NCI-H526 treated with DMSO at 0.1 percent for 48 hours (cell line): ENCODE measurements around the gene SPATA33.
A peak's percentile ranks its signal among the peaks of the same experiment; 100 is the strongest.

Experiments used
- DNase-seq: peaks from one replicate; lab custom pipeline; 2025; lab: John Stamatoyannopoulos, UW

SPATA33 gene

DNA sequence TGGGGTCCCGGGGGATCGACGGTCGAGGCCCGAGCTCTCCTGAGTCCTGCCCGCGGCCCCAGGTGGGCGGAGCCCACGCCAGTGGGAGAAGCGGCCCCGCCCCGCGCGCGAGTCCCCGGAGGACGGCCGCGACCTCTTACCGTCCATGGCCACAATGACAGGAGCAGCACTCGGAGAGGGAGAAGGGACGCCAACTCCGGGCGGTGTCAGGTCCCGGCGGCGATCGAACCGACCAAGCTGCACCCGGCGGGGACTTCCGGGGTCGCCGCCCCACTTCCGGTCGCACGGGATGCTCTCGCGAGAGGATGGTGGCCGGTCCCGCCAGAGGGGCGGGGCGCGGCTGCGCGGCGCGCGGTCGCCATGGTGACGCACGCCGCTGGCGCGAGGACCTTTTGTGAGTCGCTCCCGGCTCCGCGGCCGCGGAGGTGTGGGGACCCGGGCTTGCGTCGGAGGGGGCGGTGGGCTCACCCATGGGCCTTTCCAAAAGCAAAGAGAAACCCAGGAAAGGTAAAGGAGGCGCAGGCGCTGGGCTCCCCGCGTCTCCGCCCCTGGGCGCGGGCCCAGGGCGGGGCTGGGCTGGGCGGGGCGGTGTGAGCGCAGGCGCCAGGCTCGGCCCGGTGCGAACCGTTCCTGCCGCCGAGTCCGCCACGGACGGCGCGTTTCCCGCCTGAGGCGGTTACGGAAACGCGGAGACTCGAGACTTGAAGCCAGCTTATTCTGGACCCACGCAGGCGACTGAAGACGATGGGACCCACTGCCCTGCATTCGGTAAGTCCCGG, at the start of gene SPATA33, which contains the start of gene CHMP1A:
SPATA33 (plus strand) TSS at position 395 of the 779 bp plus-strand sequence; CDS start at position 471, 76 bp downstream.
CHMP1A (minus strand) TSS at position 267 of the 779 bp plus-strand sequence; CDS start at position 147, 120 bp downstream.
- peak; percentile 32 for DNase-seq

DNA sequence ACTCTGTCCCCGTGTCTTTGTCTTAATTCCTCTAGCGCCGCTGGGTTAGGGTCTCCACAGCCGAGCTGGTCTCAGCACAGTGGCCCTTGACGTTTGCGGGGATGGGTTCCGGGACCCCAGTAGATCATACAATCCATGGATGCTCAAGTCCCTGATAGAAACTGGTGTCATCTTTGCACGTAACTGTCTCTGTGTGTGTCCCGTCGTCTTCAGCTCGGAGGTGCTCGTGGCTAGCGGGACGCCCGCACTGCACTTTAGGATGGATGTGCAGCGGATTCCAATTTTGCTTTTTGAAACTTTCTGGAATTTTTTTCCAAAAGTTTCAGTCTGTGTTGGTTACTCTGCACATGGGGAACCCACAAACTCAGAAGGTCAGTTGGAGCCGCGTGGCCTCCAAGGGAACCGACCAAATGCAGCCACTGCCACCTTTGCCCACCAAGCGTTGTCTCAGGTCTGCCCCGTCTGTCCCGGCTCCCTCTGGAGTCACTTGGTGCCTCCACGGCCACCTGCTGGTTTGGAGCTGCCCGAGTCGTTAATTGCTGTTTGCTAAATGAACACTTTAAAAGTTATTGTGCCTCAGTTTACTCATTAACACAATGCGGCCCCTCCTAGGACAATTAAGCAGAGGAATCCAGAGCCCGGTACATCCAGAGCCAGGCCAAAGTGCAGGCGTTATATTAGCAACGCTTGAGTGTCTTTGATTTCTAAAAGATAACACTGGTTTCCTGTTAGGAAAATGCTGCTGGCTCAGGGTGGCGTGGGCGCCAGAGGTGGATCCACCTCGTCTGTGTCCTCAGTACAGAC, 49.5 kb upstream of the SPATA33 start:
- DNase-seq, result no peak

DNA sequence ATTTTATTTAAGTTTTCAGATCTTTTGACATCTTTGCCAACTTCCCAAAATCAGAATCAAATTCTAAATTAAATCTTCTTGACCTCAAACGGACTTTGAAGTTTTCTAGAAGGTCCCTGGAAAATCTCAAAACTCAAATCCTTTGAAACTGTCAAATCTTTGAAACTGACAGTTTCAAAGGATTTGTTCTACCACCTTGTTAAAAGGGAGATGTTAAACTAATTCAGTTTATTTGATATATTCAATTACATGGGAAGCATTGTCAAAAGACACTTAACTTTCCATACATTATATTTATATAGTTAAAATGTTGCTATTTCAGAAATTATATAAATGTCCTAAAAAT, 47.6 kb upstream of the SPATA33 start:
- DNase-seq, result no peak

DNA sequence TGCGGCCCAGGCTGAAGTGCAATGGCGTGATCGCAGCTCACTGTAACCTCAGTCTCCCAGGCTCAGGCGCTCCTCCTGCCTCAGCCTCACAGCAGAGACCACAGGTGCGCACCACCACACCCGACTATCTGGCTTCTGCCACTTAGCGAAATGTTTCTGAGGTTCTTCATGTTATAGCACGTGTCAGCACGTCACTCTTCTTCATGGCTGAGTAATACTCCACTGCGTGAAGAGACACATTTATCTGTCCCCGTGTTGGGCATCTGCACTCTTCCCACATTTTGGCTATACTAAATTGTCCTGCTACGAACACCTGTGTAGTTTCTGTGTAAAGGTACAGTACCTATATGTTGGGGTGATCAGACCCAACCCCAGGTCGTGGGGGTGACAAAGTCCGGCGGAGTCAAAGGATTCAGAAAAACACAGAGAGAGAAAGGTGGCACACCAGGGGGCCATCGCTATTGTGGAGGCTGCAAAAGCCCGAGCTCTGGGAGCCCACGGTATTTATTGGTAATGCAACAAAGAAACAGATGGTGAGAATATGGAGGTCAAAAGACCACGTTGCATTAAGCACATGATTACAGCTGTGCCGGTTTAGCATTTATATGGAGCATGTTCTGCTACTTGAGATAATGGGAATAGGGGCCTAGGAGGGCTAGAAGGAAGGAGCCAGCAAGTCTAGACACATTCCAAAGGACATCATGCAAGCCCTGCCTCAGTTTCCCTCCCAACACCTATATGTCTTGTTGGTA, 45.0 kb upstream of the SPATA33 start:
- DNase-seq, result no peak

DNA sequence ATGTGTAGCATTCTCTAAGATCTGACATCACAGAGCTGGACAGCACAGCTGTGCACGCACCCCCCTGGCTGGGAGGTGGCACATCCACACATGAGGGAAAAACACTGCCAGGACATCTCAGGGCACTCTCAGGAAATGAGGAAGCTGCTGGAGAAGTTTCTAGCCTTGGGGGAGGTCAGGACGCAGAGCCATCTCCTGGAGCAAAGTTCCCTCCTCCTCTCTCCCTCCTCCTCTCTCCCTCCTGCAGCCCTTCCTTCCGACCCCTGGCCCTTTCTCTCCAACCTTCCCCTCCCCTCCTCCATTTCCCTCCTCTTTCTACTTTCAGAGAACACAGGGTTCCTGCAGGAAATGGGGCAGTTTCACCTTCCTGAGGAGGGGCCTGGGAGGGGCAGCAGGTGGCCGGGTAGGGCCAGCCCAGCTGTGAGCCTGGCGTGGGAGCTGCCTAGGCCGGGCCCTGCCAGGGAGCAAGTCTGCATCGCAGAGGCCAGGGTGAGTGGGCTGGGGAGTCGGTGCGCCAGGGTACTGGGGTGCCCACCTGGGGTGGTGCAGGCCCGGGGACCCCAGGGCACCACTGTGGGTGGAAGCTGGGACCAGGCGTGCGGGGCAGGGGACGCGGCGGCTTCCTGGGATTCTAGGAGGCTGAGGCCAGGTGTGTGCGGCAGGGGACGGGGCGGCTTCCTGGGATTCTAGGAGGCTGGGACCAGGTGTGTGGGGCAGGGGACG, 44.2 kb upstream of the SPATA33 start, which contains the start of gene DPEP1:
DPEP1 (plus strand) TSS at position 412 of the 723 bp plus-strand sequence. CDS start 16,769 bp downstream, outside the sequence.
- no peak for DNase-seq

DNA sequence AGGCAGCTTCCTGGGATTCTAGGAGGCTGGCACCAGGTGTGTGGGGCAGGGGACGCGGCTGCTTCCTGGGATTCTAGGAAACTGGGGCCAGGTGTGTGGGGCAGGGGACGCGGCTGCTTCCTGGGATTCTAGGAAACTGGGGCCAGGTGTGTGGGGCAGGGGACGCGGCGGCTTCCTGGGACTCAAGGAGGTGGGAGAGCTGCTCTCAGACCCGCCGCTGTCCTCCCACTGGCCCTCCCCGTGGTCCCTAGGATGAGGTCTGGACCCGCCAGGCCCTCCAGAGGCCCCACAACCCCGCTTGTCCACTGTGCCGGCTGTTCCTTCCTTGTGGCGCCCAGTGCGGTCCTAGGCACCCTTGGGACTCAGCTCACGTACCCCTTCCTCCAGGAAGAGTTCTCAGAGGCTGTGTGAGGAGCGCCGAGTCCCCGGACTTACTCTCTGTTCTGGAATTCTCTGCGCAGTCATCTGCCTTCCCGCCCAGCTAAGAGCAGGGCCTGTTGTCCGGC, 43.6 kb upstream of the SPATA33 start:
- no peak for DNase-seq

DNA sequence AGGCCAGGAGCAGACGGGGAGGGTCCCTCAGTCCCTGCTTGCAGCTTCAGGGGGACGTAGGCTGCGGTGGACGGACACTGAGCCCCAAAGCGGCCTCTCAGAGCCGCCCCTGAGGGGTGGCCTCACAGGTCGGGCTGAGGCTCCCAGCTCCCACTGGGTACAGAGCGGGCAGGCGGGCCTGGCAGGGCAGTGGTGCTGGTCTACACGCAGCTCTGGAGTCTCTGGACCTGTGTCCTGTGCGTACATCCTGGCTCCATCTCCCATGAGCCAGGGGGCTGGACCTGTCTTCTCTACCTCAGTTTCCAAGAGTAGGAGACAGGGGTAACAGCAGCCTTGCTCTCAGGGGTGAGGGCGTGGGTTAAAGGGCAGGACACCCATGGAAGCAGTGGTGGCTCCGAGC, 42.5 kb upstream of the SPATA33 start:
- DNase-seq, result no peak

DNA sequence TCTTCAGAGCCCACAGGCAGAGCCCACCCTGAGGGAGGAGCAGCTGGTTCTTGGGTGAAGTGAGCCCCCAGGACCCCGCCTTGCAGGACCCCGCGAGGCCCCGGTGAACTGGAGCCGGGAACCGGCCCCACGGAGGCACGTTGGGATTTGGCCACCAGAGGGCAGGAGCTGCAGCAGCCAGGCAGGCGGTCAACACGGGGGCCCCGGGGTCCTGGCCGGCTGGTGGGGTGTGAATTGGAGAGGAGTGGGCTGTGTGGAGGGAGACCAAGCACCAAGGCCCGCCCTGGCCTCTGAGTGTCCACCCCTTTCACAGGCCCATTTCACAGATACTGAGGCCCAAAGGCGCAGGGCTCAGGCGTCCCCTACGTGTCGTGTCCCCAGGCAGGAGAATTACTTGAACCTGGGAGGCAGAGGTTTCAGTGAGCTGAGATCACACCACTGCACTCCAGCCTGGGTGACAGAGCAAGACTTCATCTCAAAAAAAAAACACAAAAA, 42.0 kb upstream of the SPATA33 start:
- DNase-seq, result no peak

DNA sequence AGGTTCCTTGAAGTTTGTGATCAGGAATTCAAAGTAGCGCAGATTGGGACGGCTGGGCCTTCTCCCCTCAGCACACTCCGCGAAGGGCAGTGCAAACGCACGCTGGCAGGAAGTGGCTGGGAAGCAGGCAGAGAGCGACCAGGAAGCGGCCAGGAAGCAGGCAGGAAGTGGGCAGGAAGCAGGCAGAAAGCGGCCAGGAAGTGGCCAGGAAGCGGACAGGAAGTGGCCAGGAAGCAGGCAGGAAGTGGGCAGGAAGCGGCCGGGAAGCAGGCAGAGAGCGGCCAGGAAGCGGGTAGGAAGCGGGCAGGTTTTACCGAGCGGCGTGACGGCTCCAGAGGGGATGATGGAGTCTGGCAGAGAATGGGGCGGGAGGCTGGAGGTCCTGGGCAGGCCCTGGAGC, 41.0 kb upstream of the SPATA33 start:
- DNase-seq, result no peak

DNA sequence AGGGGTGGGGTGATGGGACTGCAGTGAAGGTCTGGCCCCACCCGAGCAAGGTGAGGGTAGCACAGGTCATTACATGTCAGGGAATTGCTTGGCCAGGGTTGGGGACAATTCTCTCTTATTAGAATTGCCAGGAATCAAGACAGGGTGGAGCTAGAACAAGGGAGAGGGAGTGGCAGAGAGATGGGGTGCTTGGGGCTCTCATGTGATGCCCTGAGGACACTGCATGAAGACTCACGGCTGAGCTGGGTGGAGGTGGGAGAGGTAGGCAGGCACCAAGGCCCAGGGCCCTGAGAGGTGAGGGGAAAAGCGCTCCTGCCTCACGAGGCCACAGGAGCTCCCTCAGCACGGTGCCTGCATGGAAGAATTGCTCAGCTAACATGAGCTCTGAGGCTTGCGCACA, 40.6 kb upstream of the SPATA33 start:
- no peak for DNase-seq

DNA sequence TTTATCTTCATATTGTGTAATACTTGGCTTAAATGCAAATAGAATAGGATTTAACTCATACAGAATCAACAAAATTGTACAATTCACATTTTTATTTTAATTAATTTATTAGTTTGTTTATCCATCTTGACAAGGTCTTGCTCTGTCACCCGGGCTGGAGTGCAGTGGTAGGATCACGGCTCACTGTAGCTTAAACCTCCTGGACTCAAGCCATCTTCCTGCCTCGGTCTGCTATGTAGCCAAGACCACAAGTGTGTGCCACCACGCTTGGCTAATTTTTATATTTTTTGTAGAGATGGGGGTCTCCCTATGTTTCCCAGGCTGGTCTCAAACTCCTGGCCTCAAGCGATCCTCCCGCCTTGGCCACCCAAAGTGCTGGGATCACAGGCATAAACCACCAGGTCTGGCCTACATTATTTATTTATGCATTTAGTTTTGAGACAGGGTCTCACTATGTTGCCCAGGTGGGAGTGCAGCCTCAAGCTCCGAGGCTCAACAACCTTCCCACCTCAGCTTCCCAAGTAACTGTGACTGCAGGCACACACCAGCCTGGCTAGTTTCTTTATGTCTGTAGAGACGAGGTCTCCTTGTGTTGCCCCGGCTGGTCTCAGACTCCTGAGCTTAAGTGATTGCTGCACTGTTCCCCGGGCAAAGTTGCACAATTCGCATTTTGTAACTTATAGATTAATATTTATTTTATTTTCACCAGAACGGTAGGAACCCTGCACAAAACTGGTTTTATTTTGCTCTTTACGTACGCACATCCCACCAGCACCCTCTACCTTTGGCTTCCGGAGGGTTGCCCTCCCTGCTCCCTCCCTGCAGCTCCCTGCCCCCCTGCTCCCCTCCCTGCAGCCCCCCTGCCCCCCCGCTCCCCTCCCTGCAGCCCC, 39.3 kb upstream of the SPATA33 start:
- DNase-seq, result no peak

DNA sequence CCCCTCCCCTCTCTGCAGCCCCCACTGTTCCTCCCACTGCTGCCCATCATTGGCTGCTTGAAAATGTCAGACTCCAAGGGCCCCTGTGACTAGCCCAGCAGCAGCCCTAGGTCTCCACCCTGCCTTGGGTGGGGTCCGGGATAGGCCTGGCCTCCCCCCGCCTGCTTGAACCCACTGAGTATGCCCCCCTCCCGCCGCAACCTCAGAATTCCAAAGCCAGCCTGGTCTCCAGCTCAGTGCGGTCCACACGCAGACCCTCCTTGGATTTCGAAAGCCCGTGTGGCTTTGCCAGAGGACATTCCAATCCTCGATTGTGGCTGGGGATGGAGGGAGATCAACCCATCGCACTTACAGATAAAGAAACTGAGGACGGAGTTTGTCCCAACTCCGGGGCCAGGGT, 37.8 kb upstream of the SPATA33 start:
- DNase-seq, result no peak

DNA sequence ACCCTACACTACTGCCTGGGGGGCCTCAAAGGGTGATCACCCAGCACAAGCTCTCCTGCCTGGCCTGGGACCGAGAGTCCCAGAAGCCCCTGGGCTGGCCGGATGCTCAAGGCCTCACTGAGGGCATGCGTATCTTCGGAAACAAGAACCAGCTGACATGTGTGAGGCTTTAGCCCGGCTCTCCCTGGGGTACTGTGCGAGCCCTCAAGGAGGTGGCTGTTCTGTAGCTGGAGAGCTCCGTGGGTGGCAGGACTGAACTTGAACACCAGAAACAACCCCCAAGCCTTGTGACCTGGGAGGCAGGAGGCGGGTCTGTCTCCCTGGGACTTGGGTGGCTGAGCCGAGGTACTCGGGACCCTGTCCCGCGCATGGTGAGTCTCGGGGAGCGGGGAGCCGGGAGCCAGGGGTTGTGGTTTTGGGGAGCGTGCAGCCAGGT, 37.2 kb upstream of the SPATA33 start:
- no peak for DNase-seq

DNA sequence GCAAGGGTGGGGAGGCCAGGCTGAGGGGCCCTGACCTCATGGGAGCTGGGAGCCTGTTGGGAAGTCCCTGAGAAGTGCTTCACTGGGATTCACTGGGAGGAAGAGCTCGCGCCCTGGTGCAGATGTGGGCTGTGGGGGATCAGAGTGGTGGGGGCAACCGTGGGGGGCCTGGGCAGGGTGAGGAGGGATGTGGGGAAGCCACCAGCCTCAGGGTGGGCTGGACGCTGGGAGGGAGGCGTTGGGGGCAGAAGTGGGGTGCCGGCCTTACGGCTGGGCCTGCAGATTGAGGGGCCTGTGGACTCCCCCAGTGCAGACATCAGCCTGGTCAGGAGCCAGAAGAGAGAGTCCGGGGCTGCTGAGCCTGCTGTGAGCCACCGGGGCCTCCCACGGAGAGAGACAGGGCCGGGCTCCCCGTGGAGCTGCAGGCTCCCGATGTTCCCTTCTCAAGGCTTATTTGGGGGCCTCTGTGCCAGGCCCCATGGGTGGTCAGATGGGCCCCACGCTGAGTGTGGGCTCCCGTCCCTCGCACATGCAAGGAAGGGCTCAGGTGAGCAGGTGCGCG, 36.4 kb upstream of the SPATA33 start:
- DNase-seq, result no peak

DNA sequence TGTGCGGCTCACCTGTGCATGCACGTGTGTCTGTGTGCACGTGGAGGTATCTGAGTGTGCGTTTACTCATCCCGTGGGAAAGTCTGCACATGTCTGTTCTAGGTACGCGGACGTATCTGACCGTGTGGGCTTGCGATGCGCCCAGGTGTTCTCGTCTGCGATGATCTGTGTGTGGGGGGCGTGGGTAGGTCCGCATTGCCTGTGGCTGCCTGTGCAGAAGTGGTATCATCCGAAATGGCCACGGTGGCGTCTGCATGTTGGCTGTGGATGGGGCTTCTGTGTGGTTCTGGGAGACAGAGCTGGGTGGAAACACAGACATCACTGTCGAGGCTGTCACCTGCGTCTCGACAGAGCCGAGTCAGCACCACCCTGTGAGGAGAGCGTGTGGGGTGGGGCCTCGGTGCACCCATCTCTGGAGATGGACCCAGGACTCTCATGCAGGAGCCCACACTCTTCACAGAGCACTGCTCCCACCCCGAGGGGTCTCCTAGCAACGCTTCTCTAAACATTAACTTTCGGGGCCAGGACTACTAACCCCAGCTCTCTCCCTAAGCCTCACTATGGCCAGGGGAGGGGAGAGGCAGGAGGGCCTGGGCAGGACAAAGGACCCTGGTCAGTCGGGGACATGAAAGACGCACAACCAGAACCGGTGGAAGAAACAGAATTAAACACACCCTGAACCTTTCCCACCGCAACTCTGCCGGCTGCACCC, 35.8 kb upstream of the SPATA33 start:
- DNase-seq, result no peak

DNA sequence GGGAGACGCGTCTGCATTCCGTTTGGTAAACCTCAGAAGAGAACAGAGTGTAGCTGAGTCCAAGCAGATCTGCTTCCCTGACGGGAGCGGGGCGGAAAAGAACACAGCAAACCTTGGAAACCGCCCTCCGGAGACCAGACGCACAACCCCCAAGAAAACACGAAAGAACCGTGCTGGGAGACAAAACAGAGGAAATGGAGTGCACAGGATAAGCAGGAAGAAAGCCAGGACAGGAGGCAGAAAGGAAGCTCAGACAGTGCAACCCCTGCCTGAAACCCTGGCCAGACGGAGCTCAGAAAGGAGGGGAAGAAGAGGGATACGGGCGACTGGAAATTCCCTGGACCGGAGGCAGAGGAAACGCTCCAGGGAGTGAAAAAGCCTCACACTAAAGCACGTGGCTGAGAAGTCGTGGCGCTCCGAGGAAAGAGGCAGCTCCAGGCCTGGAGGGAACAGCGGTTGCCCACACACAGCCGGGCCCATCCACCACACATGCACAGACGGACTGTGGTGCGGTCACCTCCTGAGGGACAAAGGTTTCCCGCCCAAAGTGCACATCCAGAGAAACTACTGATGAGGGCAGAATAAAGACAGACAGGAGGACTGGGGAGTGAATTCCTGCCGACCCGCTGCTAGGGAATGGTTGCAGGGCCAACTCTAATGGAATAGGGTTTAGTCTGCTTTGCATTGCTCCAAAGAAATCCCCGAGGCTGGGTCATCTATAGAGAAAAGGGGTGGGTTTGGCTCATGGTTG, 34.0 kb upstream of the SPATA33 start:
- DNase-seq, result no peak

DNA sequence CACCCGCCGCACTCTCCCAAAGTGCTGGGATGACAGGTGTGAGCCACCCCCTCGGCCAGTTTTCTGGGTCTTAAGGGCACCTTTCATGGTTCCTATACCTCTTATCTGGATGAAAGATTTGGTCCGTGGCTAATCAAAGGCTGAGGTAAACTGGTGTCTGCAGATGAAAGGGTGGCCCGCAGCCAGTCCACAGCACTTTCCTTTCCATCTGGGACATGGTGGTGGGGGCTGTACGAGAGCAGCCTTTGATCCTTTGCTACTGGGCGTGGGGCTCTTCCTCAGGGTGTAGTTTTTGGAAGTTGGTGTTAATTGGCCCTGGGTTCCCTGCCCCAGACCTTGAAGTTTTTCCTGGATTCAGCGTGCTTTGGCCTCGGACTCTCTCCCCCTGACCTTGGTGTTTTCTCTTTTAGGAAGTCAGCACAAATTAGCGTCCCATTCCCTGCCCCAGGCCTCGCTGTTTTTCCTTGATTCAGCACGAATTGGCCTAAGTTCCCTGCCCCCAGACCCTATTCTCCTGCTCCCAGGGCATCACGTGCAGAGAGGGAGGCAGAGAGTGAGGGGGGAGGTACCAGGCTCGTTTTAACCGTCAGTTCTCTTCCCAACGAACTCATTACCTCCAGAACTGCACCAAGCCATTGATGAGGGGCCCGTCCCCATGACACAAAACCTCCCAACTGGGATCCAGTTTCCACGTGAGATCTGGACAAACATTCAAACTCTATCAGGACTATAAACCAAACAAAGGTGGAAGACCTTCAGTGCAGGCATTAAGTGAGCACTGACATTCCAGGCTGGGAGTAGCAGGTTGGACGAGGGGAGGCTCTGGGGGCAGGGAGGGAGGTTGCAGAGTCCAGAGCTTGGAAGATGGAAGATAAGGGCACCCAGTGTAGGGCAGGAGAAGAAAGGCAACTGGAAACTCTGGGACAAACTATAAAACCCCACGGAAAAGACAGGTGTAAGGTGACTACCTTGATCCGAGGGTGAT, 32.6 kb upstream of the SPATA33 start:
- DNase-seq, result no peak
